IPS-18a (cell line): ENCODE data around the gene XKR7.
A peak's percentile ranks its signal among the peaks of the same experiment; 100 is the strongest.

Source experiments
- H3K27ac ChIP-seq: one replicate; pipeline ENCODE4 v1.5.1; 2013; ENCODE audit warnings: low read length
- H3K27me3 ChIP-seq: one replicate; pipeline ENCODE4 v1.6.1; 2013; ENCODE audit warnings: mild to moderate bottlenecking, low read length; ENCODE audit not compliant: control insufficient read depth, insufficient read depth
- H3K36me3 ChIP-seq: one replicate; pipeline ENCODE4 v1.6.1; 2013; ENCODE audit warnings: low read depth, low read length; ENCODE audit not compliant: control insufficient read depth
- H3K4me1 ChIP-seq: one replicate; pipeline ENCODE4 v1.6.1; 2013; ENCODE audit warnings: low read depth, low read length; ENCODE audit not compliant: control insufficient read depth
- H3K4me3 ChIP-seq: one replicate; pipeline ENCODE4 v1.5.1; 2013; ENCODE audit warnings: low read length
- H3K9ac ChIP-seq: one replicate; pipeline ENCODE4 v1.6.1; 2013; ENCODE audit warnings: mild to moderate bottlenecking, low read length, moderate library complexity
- H3K9me3 ChIP-seq: one replicate; pipeline ENCODE4 v1.6.1; 2013; ENCODE audit warnings: low read depth, low read length; ENCODE audit not compliant: control insufficient read depth

Gene XKR7

GRCh38 chr20:31966991-31967655 is 828 bp upstream of the XKR7 start:
- Histone ChIP-seq H3K27ac (no peak overlapping the region), H3K9ac (no peak overlapping the region), H3K27me3 (peaks cover 28% of the 10 kb centered on the region), H3K9me3 (no peaks in the 10 kb centered on the region), H3K4me1 (peaks cover 4% of the 10 kb centered on the region), H3K4me3 (peak overlapping the region; percentile 51), H3K36me3 (no peaks in the 10 kb centered on the region)

- Histone ChIP-seq H3K4me3 (peak overlapping the region; percentile 49), H3K27me3 (peaks cover 28% of the 10 kb centered on the region), H3K36me3 (no peaks in the 10 kb centered on the region), H3K4me1 (peaks cover 4% of the 10 kb centered on the region), H3K9ac (no peak overlapping the region), H3K9me3 (no peaks in the 10 kb centered on the region), H3K27ac (no peak overlapping the region)
Measured at GRCh38 chr20:31968291-31969126, 558 bp downstream of the XKR7 start.

- no peak overlapping the region for H3K27ac ChIP-seq
- H3K9ac ChIP-seq, result no peak overlapping the region
- H3K36me3 ChIP-seq, result no peaks in the 10 kb centered on the region
- no peaks in the 10 kb centered on the region for H3K9me3 ChIP-seq
- H3K27me3 ChIP-seq, result peaks cover 28% of the 10 kb centered on the region
- peaks cover 11% of the 10 kb centered on the region for H3K4me1 ChIP-seq
- no peak overlapping the region for H3K4me3 ChIP-seq
Measured at GRCh38 chr20:31969991-31970390, 2.0 kb downstream of the XKR7 start.

- H3K9ac ChIP-seq, result no peak overlapping the region
Measured at GRCh38 chr20:31972471-31973021, 4.6 kb downstream of the XKR7 start.

GRCh38 chr20:31974296-31974695 is 6.3 kb downstream of the XKR7 start:
- Histone ChIP-seq H3K27me3 (peaks cover 14% of the 10 kb centered on the region), H3K36me3 (no peaks in the 10 kb centered on the region), H3K9ac (no peak overlapping the region), H3K4me1 (peaks cover 14% of the 10 kb centered on the region), H3K27ac (no peak overlapping the region), H3K9me3 (no peaks in the 10 kb centered on the region), H3K4me3 (no peak overlapping the region)

More at GRCh38 chr20:31972471-31973021, 4.6 kb downstream of the XKR7 start:
- H3K9me3 ChIP-seq, result no peaks in the 10 kb centered on the region
- peaks cover 20% of the 10 kb centered on the region for H3K27me3 ChIP-seq
- H3K27ac ChIP-seq, result no peak overlapping the region
- peaks cover 14% of the 10 kb centered on the region for H3K4me1 ChIP-seq
- H3K36me3 ChIP-seq, result no peaks in the 10 kb centered on the region
- H3K4me3 ChIP-seq, result no peak overlapping the region

- Histone ChIP-seq H3K27ac (no peak overlapping the region), H3K9me3 (no peaks in the 10 kb centered on the region), H3K9ac (peak overlapping the region; percentile 43), H3K36me3 (no peaks in the 10 kb centered on the region), H3K27me3 (peaks cover 7% of the 10 kb centered on the region), H3K4me3 (peak overlapping the region; percentile 24), H3K4me1 (peaks cover 14% of the 10 kb centered on the region)
Measured at GRCh38 chr20:31974951-31975487, 7.1 kb downstream of the XKR7 start.

GRCh38 chr20:31975874-31976273 is 7.9 kb downstream of the XKR7 start:
- Histone ChIP-seq H3K9me3 (no peaks in the 10 kb centered on the region), H3K9ac (no peak overlapping the region), H3K27ac (no peak overlapping the region), H3K36me3 (no peaks in the 10 kb centered on the region), H3K4me1 (peaks cover 14% of the 10 kb centered on the region), H3K4me3 (no peak overlapping the region), H3K27me3 (no peaks in the 10 kb centered on the region)

GRCh38 chr20:31977080-31977479 is 9.1 kb downstream of the XKR7 start:
- Histone ChIP-seq H3K9me3 (no peaks in the 10 kb centered on the region), H3K36me3 (no peaks in the 10 kb centered on the region), H3K27ac (no peak overlapping the region), H3K4me1 (peaks cover 14% of the 10 kb centered on the region), H3K9ac (no peak overlapping the region), H3K27me3 (no peaks in the 10 kb centered on the region), H3K4me3 (no peak overlapping the region)

- H3K27me3 ChIP-seq, result no peaks in the 10 kb centered on the region
- no peaks in the 10 kb centered on the region for H3K36me3 ChIP-seq
- H3K9me3 ChIP-seq, result no peaks in the 10 kb centered on the region
- H3K4me1 ChIP-seq, result peaks cover 8% of the 10 kb centered on the region
- no peak overlapping the region for H3K27ac ChIP-seq
- no peak overlapping the region for H3K9ac ChIP-seq
- no peak overlapping the region for H3K4me3 ChIP-seq
Measured at GRCh38 chr20:31979713-31980426, 11.9 kb downstream of the XKR7 start.

GRCh38 chr20:31981784-31982183 is 13.8 kb downstream of the XKR7 start:
- H3K27me3 ChIP-seq, result no peaks in the 10 kb centered on the region
- H3K36me3 ChIP-seq, result no peaks in the 10 kb centered on the region
- H3K9ac ChIP-seq, result no peak overlapping the region
- H3K9me3 ChIP-seq, result no peaks in the 10 kb centered on the region
- H3K27ac ChIP-seq, result no peak overlapping the region
- H3K4me1 ChIP-seq, result no peaks in the 10 kb centered on the region
- H3K4me3 ChIP-seq, result no peak overlapping the region

GRCh38 chr20:31984981-31985471 is 17.1 kb downstream of the XKR7 start:
- H3K36me3 ChIP-seq, result no peaks in the 10 kb centered on the region
- no peaks in the 10 kb centered on the region for H3K9me3 ChIP-seq
- no peaks in the 10 kb centered on the region for H3K27me3 ChIP-seq
- H3K4me3 ChIP-seq, result no peak overlapping the region
- H3K4me1 ChIP-seq, result no peaks in the 10 kb centered on the region
- H3K9ac ChIP-seq, result no peak overlapping the region
- no peak overlapping the region for H3K27ac ChIP-seq
